NCI-H510A (cell line): ENCODE results near the gene NBPF11.
"Not testable (repeated sequence)": the region's sequence is repeated elsewhere in the genome, so short reads cannot be mapped to it uniquely, and the experiment has no call there.

ENCODE experiments used
- DNase-seq: peaks from one replicate; lab custom pipeline; 2025; lab: John Stamatoyannopoulos, UW

Gene NBPF11

GRCh38 chr1:148150945-148151344, 1.1 kb downstream of the NBPF11 start:
- DNase-seq = not testable (repeated sequence)

- not testable (repeated sequence) for DNase-seq
Measured at GRCh38 chr1:148150014-148150413, 2.1 kb downstream of the NBPF11 start.

- DNase-seq = not testable (repeated sequence)
Measured at GRCh38 chr1:148149050-148149815, 2.8 kb downstream of the NBPF11 start.

GRCh38 chr1:148147052-148147838, 4.8 kb downstream of the NBPF11 start:
- not testable (repeated sequence) for DNase-seq

- DNase-seq = not testable (repeated sequence)
Measured at GRCh38 chr1:148146191-148146997, 5.7 kb downstream of the NBPF11 start.

- not testable (repeated sequence) for DNase-seq
Measured at GRCh38 chr1:148143223-148143622, 8.9 kb downstream of the NBPF11 start.

- not testable (repeated sequence) for DNase-seq
Measured at GRCh38 chr1:148141936-148142335, 10.1 kb downstream of the NBPF11 start.

- not testable (repeated sequence) for DNase-seq
Measured at GRCh38 chr1:148138606-148139005, 13.5 kb downstream of the NBPF11 start.

- not testable (repeated sequence) for DNase-seq
Measured at GRCh38 chr1:148122341-148122740, 29.7 kb downstream of the NBPF11 start.

GRCh38 chr1:148120395-148120794, 31.7 kb downstream of the NBPF11 start:
- not testable (repeated sequence) for DNase-seq

- not testable (repeated sequence) for DNase-seq
Measured at GRCh38 chr1:148095732-148096131, 56.3 kb downstream of the NBPF11 start.

GRCh38 chr1:148086196-148086595, 65.9 kb downstream of the NBPF11 start:
- peak; percentile 14 for DNase-seq

- not testable (repeated sequence) for DNase-seq
Measured at GRCh38 chr1:148081205-148081604, 70.9 kb downstream of the NBPF11 start.

GRCh38 chr1:148078632-148079519, 73.2 kb downstream of the NBPF11 start:
- DNase-seq = not testable (repeated sequence)

GRCh38 chr1:148078090-148078489, 74.0 kb downstream of the NBPF11 start:
- DNase-seq = not testable (repeated sequence)

GRCh38 chr1:148077458-148077857, 74.6 kb downstream of the NBPF11 start:
- not testable (repeated sequence) for DNase-seq

GRCh38 chr1:148073392-148073791, 78.7 kb downstream of the NBPF11 start:
- not testable (repeated sequence) for DNase-seq

GRCh38 chr1:148068606-148069005, 83.5 kb downstream of the NBPF11 start:
- DNase-seq = not testable (repeated sequence)

GRCh38 chr1:148068201-148068600, 83.9 kb downstream of the NBPF11 start:
- DNase-seq = not testable (repeated sequence)

GRCh38 chr1:148060294-148060701, 91.8 kb downstream of the NBPF11 start:
- DNase-seq = not testable (repeated sequence)

GRCh38 chr1:148057384-148057783, 94.7 kb downstream of the NBPF11 start:
- not testable (repeated sequence) for DNase-seq
